Stomach (tissue), 4 donors: ENCODE measurements around the gene HEBP1.

Source experiments
- EP300 ChIP-seq: sonication (generic); formaldehyde crosslinking; IDR thresholded peaks from one replicate; pipeline ENCODE4 v1.6.1; 2017; ENCODE audit warnings: antibody characterized with exemption
- POLR2A ChIP-seq, 4 donors: fragments of 450-650 bp; IDR thresholded peaks; one replicate each; pipeline ENCODE4 v1.6.1; 2016; ENCODE audit warnings: antibody characterized with exemption in 4 of 4, control low read depth in 2 of 4, mild to moderate bottlenecking in 1 of 4, moderate library complexity in 1 of 4
- POLR2AphosphoS5 ChIP-seq, 3 donors: sonication (generic); formaldehyde crosslinking; IDR thresholded peaks; one replicate each; pipeline ENCODE4 v1.6.1; 2016; ENCODE audit warnings: antibody characterized with exemption in 3 of 3
- TF ChIP-seq, protein P1 (sequence below), 7 experiments: fragments of 450-650 bp in 4 of 7; fragments of 200-600 bp in 3 of 7; sonication (generic) in 3 of 7; IDR thresholded peaks; one replicate each; pipeline ENCODE4 v1.5.1; 2016 to 2019; ENCODE audit warnings: antibody characterized with exemption in 7 of 7, control low read depth in 2 of 7, mild to moderate bottlenecking in 1 of 7

DNA sequence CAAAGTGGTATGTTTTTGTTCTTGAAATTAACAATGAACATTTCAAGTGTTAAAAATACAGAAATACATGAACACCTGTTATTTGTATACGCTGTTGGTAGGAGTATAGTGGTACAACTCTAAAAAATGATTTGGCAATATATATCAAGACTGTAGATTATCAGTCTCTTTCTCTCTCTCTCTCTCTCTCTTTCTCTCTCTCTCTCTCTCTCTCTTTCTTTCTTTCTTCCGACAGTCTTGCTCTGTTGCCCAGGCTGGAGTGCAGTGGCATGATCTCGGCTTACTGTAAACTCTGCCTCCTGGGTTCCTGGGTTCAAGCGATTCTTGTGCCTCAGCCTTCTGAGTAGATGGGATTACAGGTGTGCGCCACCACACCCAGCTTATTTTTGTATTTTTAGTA is 12.6 kb downstream of the HEBP1 start:
- TF ChIP-seq, protein P1, sequence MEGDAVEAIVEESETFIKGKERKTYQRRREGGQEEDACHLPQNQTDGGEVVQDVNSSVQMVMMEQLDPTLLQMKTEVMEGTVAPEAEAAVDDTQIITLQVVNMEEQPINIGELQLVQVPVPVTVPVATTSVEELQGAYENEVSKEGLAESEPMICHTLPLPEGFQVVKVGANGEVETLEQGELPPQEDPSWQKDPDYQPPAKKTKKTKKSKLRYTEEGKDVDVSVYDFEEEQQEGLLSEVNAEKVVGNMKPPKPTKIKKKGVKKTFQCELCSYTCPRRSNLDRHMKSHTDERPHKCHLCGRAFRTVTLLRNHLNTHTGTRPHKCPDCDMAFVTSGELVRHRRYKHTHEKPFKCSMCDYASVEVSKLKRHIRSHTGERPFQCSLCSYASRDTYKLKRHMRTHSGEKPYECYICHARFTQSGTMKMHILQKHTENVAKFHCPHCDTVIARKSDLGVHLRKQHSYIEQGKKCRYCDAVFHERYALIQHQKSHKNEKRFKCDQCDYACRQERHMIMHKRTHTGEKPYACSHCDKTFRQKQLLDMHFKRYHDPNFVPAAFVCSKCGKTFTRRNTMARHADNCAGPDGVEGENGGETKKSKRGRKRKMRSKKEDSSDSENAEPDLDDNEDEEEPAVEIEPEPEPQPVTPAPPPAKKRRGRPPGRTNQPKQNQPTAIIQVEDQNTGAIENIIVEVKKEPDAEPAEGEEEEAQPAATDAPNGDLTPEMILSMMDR (IDR thresholded peaks at IDR 0.05): no peak
- TF ChIP-seq EP300 (no peak), POLR2A (IDR thresholded peaks at IDR 0.05) (no peak), POLR2AphosphoS5 (IDR thresholded peaks at IDR 0.05) (no peak)
